GM13976 (cell line): ENCODE results near the gene KDM6B.

Experiments used
- DNase-seq: peaks from one replicate; pipeline ENCODE4 v3.0.0; 2012; ENCODE audit warnings: low spot score
- in situ Hi-C: fragments of 300-500 bp; cut with MboI; formaldehyde crosslinking; loops from one replicate; pipeline ENCODE4 v1.12.0; 2022; ENCODE audit warnings: low sequenced_read_pairs, mixed read lengths, inconsistent platforms; ENCODE audit not compliant: unreplicated experiment
- TF ChIP-seq, protein P1 (sequence below): IDR thresholded peaks from 2 replicates; pipeline ENCODE4 v1.5.1; 2012; ENCODE audit warnings: borderline replicate concordance, mild to moderate bottlenecking; ENCODE audit not compliant: insufficient read depth; ENCODE audit errors: extremely low read depth, missing control alignments, control extremely low read depth

The KDM6B gene

DNA sequence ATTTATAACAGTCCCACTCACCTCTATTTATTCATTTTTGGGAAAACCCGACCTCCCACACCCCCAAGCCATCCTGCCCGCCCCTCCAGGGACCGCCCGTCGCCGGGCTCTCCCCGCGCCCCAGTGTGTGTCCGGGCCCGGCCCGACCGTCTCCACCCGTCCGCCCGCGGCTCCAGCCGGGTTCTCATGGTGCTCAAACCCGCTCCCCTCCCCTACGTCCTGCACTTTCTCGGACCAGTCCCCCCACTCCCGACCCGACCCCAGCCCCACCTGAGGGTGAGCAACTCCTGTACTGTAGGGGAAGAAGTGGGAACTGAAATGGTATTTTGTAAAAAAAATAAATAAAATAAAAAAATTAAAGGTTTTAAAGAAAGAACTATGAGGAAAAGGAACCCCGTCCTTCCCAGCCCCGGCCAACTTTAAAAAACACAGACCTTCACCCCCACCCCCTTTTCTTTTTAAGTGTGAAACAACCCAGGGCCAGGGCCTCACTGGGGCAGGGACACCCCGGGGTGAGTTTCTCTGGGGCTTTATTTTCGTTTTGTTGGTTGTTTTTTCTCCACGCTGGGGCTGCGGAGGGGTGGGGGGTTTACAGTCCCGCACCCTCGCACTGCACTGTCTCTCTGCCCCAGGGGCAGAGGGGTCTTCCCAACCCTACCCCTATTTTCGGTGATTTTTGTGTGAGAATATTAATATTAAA is 20.2 kb downstream of the KDM6B start:
- DNase-seq, result no peak
- in situ Hi-C loops, result no loop called here
- TF ChIP-seq, protein P1, sequence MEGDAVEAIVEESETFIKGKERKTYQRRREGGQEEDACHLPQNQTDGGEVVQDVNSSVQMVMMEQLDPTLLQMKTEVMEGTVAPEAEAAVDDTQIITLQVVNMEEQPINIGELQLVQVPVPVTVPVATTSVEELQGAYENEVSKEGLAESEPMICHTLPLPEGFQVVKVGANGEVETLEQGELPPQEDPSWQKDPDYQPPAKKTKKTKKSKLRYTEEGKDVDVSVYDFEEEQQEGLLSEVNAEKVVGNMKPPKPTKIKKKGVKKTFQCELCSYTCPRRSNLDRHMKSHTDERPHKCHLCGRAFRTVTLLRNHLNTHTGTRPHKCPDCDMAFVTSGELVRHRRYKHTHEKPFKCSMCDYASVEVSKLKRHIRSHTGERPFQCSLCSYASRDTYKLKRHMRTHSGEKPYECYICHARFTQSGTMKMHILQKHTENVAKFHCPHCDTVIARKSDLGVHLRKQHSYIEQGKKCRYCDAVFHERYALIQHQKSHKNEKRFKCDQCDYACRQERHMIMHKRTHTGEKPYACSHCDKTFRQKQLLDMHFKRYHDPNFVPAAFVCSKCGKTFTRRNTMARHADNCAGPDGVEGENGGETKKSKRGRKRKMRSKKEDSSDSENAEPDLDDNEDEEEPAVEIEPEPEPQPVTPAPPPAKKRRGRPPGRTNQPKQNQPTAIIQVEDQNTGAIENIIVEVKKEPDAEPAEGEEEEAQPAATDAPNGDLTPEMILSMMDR, result no peak

DNA sequence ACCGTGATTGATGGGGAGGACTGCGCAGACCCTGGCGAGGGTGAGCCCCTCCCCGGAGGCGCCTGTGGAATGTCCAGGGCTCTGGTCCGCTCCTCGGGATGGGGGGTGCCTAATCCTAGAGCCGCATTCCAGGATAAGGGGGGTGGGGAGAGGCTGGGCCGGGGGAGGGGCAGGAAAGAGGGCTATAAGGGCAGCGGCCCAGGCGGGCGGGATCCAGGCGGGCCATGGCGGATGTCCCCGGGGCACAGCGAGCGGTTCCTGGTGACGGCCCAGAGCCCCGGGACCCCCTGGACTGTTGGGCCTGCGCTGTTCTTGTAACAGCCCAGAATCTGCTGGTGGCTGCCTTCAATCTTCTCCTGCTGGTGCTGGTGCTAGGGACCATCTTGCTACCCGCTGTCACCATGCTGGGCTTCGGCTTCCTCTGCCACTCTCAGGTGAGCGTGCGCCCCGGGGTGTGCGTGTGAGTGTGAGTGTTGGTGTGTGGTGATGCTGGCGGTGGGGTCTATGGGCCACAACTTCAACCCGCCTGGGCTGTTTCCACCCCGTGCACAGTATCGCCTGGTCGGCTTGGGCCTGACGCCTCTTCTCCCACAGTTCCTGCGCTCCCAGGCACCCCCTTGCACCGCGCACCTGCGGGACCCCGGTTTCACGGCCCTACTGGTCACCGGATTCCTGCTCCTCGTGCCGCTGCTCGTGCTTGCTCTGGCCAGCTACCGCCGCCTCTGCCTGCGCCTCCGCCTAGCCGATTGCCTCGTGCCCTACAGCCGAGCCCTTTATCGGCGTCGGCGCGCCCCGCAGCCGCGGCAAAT is 21.0 kb downstream of the KDM6B start, which contains the start of gene TMEM88:
Gene TMEM88 (plus strand): TSS at position 216 of the 809 bp plus-strand sequence. CDS start 9 bp downstream, at position 225.
- in situ Hi-C loops, result no loop called here
- TF ChIP-seq, protein P1, result no peak
- no peak for DNase-seq

DNA sequence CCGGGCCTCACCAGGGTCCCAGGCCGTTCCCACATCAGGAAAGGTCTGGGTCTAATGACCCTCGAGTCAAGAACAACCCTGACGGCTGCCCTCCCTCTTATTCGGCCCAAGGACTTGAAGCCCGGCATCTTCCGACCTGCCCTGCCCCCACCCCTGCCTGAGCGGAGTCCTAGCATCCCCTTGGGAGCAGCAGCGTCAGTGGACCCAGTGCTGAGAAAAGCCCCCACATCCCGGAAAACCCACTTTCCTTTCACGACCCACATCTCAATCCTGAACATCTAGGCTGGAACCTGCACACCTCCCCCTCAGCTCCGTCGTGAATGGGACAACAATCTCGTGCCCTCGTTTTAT is 21.6 kb downstream of the KDM6B start:
- no peak for DNase-seq
- in situ Hi-C loops, result no loop called here
- TF ChIP-seq, protein P1, result no peak

DNA sequence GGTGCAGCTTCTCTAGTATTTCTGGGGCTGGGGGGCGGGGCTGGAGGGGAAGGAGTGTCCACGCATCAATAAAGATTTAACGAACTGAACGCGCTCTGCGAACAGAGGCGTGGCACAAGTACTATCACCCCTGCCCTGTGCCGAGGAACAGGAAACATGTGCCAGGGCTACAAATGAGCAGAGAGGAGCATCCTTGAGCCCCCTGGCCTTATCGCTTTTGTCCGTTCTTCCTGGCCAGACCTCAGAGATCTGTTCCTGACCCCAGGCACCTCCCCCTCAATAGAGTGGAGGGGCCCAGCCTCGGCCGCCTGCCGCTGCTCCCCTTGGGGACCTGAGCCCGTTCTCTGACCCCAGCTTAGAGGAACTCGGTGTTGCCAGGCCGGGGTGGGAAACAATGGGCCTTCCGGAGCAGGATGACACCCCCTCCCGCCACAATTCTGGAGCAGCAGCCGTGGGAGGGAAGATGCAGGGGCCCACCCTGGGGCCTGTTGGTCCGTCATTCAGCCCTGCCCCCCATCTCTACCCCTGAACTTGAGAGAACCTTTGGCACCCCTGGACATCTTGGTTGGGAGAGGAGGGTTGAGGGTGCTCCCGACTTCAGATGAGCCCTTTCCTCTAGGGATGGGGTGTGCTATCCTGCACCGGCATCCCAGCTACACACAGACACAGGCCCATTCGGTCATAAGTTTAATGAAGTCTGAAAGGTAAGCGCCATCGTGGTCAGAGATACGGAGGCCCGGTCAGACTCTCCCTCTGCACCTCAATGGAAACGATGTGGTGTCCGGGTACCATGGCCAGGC is 22.2 kb downstream of the KDM6B start:
- no peak for DNase-seq
- TF ChIP-seq, protein P1, result no peak
- in situ Hi-C loops, result no loop called here

DNA sequence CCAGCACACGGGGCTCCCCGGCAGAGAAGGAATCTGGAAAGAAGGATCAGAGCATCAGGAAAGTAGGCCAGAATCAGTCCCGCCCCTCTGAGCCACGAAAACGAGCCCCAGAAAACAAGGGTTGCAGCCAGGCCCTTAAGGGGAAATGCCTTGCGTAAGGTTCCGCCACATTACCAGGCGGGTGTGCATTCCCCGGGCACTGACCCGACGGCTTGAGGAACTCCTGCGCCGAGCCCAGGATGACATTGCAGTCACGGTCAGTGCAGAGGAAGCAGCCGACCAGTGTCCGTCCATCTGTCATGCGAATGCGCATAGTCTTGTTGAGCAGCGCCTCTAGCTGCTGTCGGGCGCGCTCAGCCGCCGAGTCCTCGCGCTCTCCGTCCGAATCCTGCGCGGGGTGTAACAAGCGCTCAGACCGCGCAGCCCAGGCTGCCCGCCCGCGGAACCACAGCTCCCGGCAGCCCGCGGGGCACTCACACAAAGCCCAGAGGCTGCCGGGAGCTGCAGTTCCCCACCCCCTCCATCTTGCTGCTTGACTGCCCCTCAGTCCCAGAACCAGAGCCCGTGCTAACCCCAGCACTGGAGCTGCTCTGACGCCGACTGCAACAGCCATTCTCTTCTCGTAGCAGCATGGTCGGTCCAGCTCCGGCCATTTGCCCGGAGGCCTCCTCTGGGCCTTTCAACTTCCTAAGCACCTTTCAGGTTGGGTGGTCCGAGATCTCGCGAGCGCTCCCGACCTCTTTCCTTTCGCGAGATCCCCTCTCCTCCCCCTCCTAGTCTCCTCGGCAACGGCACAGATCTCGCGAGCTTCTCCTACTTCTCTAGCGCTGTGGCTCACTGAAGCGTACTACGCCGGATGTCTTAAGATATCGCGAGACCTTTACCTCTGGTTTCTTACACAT is 23.0 kb downstream of the KDM6B start, which contains the start of gene NAA38:
Gene NAA38 (minus strand): TSS at position 749 of the 902 bp plus-strand sequence. CDS start 96 bp downstream, at position 653.
- TF ChIP-seq, protein P1, result peak; percentile 56
- peak; percentile 94 for DNase-seq
- in situ Hi-C loops, result no loop called here
